Mucosa of stomach (tissue), 1 donor: Measurements from ENCODE around the gene INVS.

ENCODE experiments used
- H3K27me3 ChIP-seq: one replicate; pipeline ENCODE4 v1.7.0; 2013; ENCODE audit warnings: mild to moderate bottlenecking, low read length; ENCODE audit not compliant: control insufficient read depth, insufficient read depth
- H3K36me3 ChIP-seq: one replicate; pipeline ENCODE4 v1.7.0; 2013; ENCODE audit warnings: low read length; ENCODE audit not compliant: control insufficient read depth, insufficient read depth
- H3K4me1 ChIP-seq: one replicate; pipeline ENCODE4 v1.7.0; 2013; ENCODE audit warnings: mild to moderate bottlenecking, low read length; ENCODE audit not compliant: control insufficient read depth, insufficient read depth
- H3K4me3 ChIP-seq: one replicate; pipeline ENCODE4 v1.7.0; 2013; ENCODE audit warnings: low read length
- H3K9ac ChIP-seq: one replicate; pipeline ENCODE4 v1.7.0; 2013; ENCODE audit warnings: mild to moderate bottlenecking, low read length, moderate library complexity
- H3K9me3 ChIP-seq: one replicate; pipeline ENCODE4 v1.7.0; 2013; ENCODE audit warnings: mild to moderate bottlenecking, low read length, moderate library complexity; ENCODE audit not compliant: control insufficient read depth
- donor health status: Pancreatic carcinoma.

Gene INVS

GRCh38 chr9:100240512-100240911 is 141.5 kb downstream of the INVS start:
- Histone ChIP-seq H3K9ac (no peak overlapping the region), H3K4me3 (no peak overlapping the region)

GRCh38 chr9:100267211-100267610 is 168.2 kb downstream of the INVS start:
- H3K36me3 ChIP-seq = no peaks in the 10 kb centered on the region

More at GRCh38 chr9:100240512-100240911, 141.5 kb downstream of the INVS start:
- Histone ChIP-seq H3K4me1 (no peaks in the 10 kb centered on the region), H3K36me3 (no peaks in the 10 kb centered on the region), H3K27me3 (no peaks in the 10 kb centered on the region), H3K9me3 (no peaks in the 10 kb centered on the region)

GRCh38 chr9:100268271-100268670 is 169.2 kb downstream of the INVS start:
- H3K4me1 ChIP-seq = no peaks in the 10 kb centered on the region
- H3K9ac ChIP-seq = no peak overlapping the region
- no peaks in the 10 kb centered on the region for H3K27me3 ChIP-seq
- H3K4me3 ChIP-seq = no peak overlapping the region
- no peaks in the 10 kb centered on the region for H3K36me3 ChIP-seq
- no peaks in the 10 kb centered on the region for H3K9me3 ChIP-seq

More at GRCh38 chr9:100267211-100267610, 168.2 kb downstream of the INVS start:
- Histone ChIP-seq H3K9me3 (no peaks in the 10 kb centered on the region), H3K4me3 (no peak overlapping the region), H3K4me1 (no peaks in the 10 kb centered on the region), H3K27me3 (no peaks in the 10 kb centered on the region), H3K9ac (no peak overlapping the region)

- Histone ChIP-seq H3K27me3 (no peaks in the 10 kb centered on the region), H3K9ac (no peak overlapping the region), H3K4me3 (no peak overlapping the region), H3K36me3 (no peaks in the 10 kb centered on the region), H3K9me3 (no peaks in the 10 kb centered on the region), H3K4me1 (no peaks in the 10 kb centered on the region)
Observed at GRCh38 chr9:100269656-100270055, 170.6 kb downstream of the INVS start.

GRCh38 chr9:100277166-100277979 is 178.3 kb downstream of the INVS start:
- H3K4me1 ChIP-seq = no peaks in the 10 kb centered on the region
- no peaks in the 10 kb centered on the region for H3K9me3 ChIP-seq
- no peak overlapping the region for H3K4me3 ChIP-seq
- no peak overlapping the region for H3K9ac ChIP-seq
- H3K36me3 ChIP-seq = no peaks in the 10 kb centered on the region
- no peaks in the 10 kb centered on the region for H3K27me3 ChIP-seq

- peaks cover 5% of the 10 kb centered on the region for H3K36me3 ChIP-seq
- no peaks in the 10 kb centered on the region for H3K9me3 ChIP-seq
- H3K9ac ChIP-seq = no peak overlapping the region
- H3K27me3 ChIP-seq = no peaks in the 10 kb centered on the region
- no peak overlapping the region for H3K4me3 ChIP-seq
- H3K4me1 ChIP-seq = no peaks in the 10 kb centered on the region
Observed at GRCh38 chr9:100281066-100281465, 182.0 kb downstream of the INVS start.

- peaks cover 5% of the 10 kb centered on the region for H3K36me3 ChIP-seq
Observed at GRCh38 chr9:100281676-100282387, 182.8 kb downstream of the INVS start.

GRCh38 chr9:100282388-100282719 is 183.3 kb downstream of the INVS start:
- Histone ChIP-seq H3K9me3 (no peaks in the 10 kb centered on the region), H3K9ac (no peak overlapping the region), H3K4me3 (no peak overlapping the region), H3K27me3 (no peaks in the 10 kb centered on the region), H3K36me3 (peaks cover 5% of the 10 kb centered on the region), H3K4me1 (no peaks in the 10 kb centered on the region)

More at GRCh38 chr9:100281676-100282387, 182.8 kb downstream of the INVS start:
- Histone ChIP-seq H3K4me3 (no peak overlapping the region), H3K9me3 (no peaks in the 10 kb centered on the region), H3K27me3 (no peaks in the 10 kb centered on the region), H3K9ac (no peak overlapping the region), H3K4me1 (no peaks in the 10 kb centered on the region)

- Histone ChIP-seq H3K9me3 (no peaks in the 10 kb centered on the region), H3K36me3 (peaks cover 5% of the 10 kb centered on the region), H3K4me1 (no peaks in the 10 kb centered on the region), H3K9ac (no peak overlapping the region), H3K27me3 (no peaks in the 10 kb centered on the region), H3K4me3 (no peak overlapping the region)
Observed at GRCh38 chr9:100284247-100284646, 185.2 kb downstream of the INVS start.

- no peak overlapping the region for H3K4me3 ChIP-seq
- no peak overlapping the region for H3K9ac ChIP-seq
- peaks cover 5% of the 10 kb centered on the region for H3K36me3 ChIP-seq
- no peaks in the 10 kb centered on the region for H3K9me3 ChIP-seq
- no peaks in the 10 kb centered on the region for H3K27me3 ChIP-seq
- no peaks in the 10 kb centered on the region for H3K4me1 ChIP-seq
Observed at GRCh38 chr9:100285080-100285479, 186.0 kb downstream of the INVS start.

- Histone ChIP-seq H3K9ac (no peak overlapping the region), H3K9me3 (no peaks in the 10 kb centered on the region), H3K4me3 (no peak overlapping the region), H3K36me3 (peaks cover 5% of the 10 kb centered on the region), H3K4me1 (no peaks in the 10 kb centered on the region), H3K27me3 (no peaks in the 10 kb centered on the region)
Observed at GRCh38 chr9:100285601-100286000, 186.6 kb downstream of the INVS start.

- Histone ChIP-seq H3K27me3 (no peaks in the 10 kb centered on the region), H3K36me3 (peaks cover 5% of the 10 kb centered on the region), H3K9me3 (no peaks in the 10 kb centered on the region), H3K4me1 (no peaks in the 10 kb centered on the region), H3K4me3 (no peak overlapping the region), H3K9ac (no peak overlapping the region)
Observed at GRCh38 chr9:100286257-100286656, 187.2 kb downstream of the INVS start.
